Brain pericyte (primary cell): ENCODE measurements around the gene MZT2A.
"Not testable (repeated sequence)": the region's sequence is repeated elsewhere in the genome, so short reads cannot be mapped to it uniquely, and the experiment has no call there.

ENCODE experiments used
- DNase-seq: peaks from one replicate; pipeline ENCODE4 v3.0.0-alpha.2; 2012; ENCODE audit warnings: low read depth, low spot score

The MZT2A gene

GRCh38 chr2:131520526-131520925 lies 28.3 kb upstream of the MZT2A start:
- DNase-seq: no peak

- not testable (repeated sequence) for DNase-seq
Measured at GRCh38 chr2:131519871-131520470, 27.8 kb upstream of the MZT2A start.

- DNase-seq: no peak
Measured at GRCh38 chr2:131519466-131519865, 27.3 kb upstream of the MZT2A start.

DNA sequence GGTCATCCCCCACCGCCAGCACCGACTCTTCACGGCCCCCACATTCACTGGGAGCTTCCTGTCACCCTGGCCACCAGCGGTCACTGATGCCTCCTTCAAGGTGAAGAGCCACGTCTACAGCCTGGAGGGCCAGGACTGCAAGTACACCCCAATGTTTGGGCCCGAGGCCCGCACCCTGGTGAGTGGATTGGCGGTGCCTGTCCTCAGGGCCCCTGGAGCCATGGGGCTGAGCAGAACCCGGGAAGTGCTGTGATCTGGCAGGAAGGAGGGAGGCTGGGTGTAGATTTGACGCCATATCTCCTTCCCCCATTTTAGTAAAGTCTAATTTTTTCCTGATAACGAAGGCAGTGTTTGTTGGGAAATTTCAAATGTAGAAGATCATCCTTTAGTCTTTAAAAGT lies 26.3 kb upstream of the MZT2A start:
- not testable (repeated sequence) for DNase-seq

GRCh38 chr2:131517856-131518255 lies 25.7 kb upstream of the MZT2A start:
- not testable (repeated sequence) for DNase-seq

- no peak for DNase-seq
Measured at GRCh38 chr2:131517106-131517831, 25.1 kb upstream of the MZT2A start.

DNA sequence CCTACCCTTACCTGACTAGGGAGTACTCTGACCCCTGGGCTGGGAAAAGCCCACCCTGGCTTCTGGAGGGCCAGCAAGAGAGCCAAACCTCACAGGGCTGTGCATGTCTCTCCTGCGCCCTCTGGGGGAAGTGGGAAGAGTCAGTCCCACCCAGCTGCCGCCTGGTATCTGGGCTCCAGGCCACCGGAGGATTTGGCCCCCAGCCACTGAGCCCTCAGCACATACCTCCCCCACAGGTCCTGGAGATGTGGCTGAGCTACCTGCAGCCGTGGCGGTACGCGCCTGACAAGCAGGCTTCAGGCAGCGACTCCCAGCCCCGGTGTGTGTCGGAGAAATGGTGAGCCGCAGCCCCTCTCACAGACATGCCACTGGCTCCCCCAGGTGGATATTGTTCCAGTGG lies 24.4 kb upstream of the MZT2A start:
- not testable (repeated sequence) for DNase-seq

DNA sequence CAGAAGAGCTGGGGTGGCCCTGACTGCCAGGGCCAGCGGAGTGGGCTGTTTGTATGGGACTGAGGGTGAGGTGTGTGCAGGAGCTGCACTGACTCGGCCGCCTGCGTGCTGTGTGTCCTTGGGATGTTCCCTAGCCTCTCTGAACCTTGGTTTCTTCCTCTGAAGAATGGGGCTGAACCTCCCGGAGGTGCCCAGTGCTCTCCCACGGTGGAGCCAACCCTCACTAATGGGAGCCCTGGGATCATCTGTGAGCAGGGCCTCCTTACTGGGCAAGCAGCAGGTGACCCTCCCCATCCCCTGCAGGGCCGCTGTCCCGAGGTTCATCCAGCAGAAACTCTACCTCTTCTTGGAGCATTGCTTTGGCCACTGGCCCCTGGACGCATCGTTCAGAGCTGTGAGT lies 23.8 kb upstream of the MZT2A start:
- DNase-seq: no peak

DNA sequence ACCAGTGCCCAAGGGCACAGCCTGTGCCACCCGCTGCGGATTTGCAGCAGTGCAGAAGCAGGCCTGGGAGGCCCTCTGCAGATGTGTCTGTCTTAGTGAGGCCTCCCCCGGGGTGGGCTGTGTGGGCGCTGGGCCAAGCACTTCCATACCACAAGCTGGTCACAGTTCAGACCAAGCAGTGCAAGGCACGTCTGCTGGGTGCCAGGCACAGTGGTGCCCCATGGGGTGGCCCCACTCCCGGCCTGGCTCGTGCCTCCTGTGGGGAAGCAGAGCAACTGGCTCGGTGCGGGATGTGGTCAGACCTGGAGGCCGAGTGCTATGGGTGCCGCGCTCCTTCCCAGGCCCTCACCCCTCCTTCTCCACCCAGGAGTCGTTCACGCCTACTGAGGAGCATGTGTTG lies 23.0 kb upstream of the MZT2A start:
- not testable (repeated sequence) for DNase-seq

DNA sequence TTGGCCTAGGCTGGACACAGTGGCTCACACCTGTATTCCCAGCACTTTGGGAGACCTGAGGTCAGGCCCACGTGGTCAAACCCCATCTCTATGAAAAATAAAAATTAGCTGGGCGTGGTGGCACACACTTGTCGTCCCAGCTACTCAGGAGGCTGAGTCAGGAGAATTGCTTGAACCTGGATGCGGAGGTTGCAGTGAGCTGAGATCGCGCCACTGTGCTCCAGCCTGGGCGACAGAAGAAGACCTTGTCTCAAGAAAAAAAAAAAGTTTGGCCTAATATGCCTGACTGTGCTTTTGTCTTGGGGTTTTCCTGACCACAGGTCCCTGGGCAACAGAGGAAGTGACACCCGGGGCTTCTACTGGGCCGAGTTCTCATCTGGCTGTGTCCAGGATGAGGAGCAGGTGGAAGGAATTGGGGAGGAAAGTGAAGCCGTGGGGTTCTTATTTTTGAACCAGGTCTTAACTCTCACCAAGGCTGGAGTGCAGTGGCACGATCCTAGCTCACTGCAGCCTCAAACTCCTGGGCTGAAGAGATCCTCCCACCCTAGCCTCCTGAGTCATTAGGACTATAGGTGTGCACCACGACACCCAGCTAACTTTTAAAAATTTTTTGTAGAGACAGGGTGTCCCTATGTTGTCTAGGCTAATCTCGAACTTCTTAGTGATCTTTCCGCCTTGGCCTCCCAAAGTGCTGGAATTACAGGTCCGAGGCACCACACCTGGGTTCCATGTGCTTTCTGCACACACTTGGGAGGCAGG lies 22.4 kb upstream of the MZT2A start:
- not testable (repeated sequence) for DNase-seq

GRCh38 chr2:131511969-131512870 lies 20.0 kb upstream of the MZT2A start:
- not testable (repeated sequence) for DNase-seq

DNA sequence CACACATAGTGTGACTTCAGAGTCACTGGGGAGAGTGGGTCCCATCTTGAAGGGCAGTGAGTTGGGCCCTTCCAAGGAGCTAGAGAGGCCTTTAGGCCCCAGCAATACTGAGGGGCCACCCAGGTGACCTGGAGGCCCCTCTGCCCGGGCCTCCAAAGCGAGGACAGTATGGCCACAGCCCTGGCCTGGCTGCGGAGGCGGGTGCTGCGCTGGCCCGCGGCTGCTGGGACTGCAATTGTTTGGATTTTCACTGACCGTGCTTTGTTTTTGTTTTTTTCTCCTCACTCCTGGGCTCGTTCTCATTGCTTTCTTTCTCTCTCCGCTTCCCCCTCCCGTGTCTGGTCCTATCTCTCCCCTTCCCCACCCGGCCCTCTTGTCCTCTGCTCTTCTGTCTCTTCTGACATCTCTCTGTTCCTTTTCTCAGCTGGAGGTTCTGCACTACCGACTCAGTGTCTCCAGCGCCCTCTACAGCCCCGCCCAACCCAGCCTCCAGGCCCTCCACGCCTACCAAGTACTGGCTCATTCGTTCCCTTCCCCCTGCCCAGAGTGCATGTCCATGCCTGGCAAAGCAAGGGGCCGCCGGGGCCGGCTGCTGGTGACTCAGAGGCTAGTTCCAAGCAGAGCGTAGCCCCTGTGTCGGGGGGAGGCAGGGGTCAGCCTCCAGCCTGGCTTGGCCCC lies 19.2 kb upstream of the MZT2A start:
- DNase-seq: not testable (repeated sequence)

DNA sequence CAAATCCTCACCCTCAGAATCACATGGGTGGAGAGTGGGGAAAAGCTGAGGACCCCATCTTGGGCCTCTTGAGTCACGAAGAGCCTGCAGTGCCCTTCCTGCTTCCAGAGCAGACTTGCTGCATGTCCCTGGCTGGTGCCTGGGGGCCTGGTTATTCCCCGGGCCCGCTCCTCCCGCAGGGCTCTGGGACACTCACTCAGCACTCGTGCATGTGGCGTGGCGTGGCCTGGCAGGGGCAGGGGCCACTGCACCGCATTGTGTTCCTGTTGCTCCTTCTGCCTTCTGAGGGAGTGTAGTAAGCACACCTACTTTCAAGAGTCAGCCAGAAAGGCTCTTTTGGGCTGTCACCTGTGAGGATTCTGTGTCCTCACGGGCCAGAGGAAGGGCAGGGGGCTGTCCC lies 17.4 kb upstream of the MZT2A start:
- no peak for DNase-seq

GRCh38 chr2:131504082-131504750 lies 12.0 kb upstream of the MZT2A start:
- not testable (repeated sequence) for DNase-seq

GRCh38 chr2:131503587-131503986 lies 11.4 kb upstream of the MZT2A start:
- DNase-seq: not testable (repeated sequence)

DNA sequence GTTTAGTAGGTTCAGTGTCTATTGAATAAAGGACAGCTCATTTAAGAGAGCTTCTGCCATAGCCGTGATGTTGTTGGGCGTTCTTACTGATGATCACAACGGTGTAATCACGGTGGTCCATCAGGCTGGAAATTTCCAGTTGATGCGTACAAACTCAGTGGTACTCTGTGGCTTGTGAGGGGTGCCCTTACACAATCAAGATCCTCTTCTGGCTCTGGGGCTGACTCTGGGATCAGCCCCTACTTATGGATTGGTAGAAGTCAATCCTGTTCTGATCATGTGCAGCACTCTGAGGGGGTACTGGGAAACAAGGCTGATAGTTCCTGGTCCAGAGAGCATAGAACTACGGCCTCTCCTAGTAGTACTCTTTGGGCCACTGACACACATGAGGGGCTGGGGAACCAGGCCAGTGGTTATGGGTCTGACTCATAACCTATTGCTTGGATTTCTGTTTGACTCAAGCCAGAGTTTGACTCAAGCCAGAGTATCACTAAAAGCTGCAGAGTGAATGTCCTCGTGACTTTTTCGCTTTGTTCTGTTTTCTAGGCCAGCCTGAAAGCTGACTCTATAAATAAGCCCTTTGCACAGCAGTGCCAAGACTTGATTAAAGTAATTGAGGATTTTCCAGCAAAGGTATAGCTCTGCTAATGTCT lies 6.2 kb upstream of the MZT2A start:
- not testable (repeated sequence) for DNase-seq

- DNase-seq: not testable (repeated sequence)
Measured at GRCh38 chr2:131495506-131495905, 3.3 kb upstream of the MZT2A start.

- no peak for DNase-seq
Measured at GRCh38 chr2:131493199-131493968, 1.2 kb upstream of the MZT2A start.
